Measurements from ENCODE around the gene KCNMA1. TPM values are rescaled to one million over a fixed set of nuclear protein-coding genes. Genes with fewer than 3 reads are reported as not detected.

KCNMA1 gene
- total RNA-seq, 4 donors from 2014 or later, result 66.8 to 96.5 (median 78.9) TPM

GRCh38 chr10:77671594-77672252, 34.1 kb upstream of the KCNMA1 start:
- Histone ChIP-seq H3K4me1 (no peaks in the 10 kb centered on the region), H3K9me3 (no peaks in the 10 kb centered on the region), H3K36me3 (no peaks in the 10 kb centered on the region), H3K27me3 (peaks cover 0 to 6% (median 0%) of the 10 kb centered on the region in 3 donors), H3K27ac (no peak overlapping the region), H3K4me3 (no peak overlapping the region)
- in situ Hi-C loops (cut with MboI; ENCODE audit: low sequenced_read_pairs in 4 of 4) (no loop called here), intact Hi-C loops (cut with DNase I; ENCODE audit: low total_unique reads) (no loop called here)
- no peak for TF ChIP-seq POLR2A (IDR thresholded peaks at IDR 0.05)
- ATAC-seq, result no peak
- DNase-seq, result no peak

GRCh38 chr10:77670817-77671443, 33.3 kb upstream of the KCNMA1 start:
- Histone ChIP-seq H3K4me1 (no peaks in the 10 kb centered on the region), H3K27ac (no peak overlapping the region), H3K27me3 (peaks cover 0 to 6% (median 0%) of the 10 kb centered on the region in 3 donors), H3K9me3 (no peaks in the 10 kb centered on the region), H3K36me3 (no peaks in the 10 kb centered on the region), H3K4me3 (no peak overlapping the region)
- TF ChIP-seq POLR2A (IDR thresholded peaks at IDR 0.05) (no peak), CTCF (IDR thresholded peaks at IDR 0.05 in 4 of 5, conservative IDR thresholded peaks at IDR 0.05 in 1 of 5) (no peak)
- in situ Hi-C loops (cut with MboI; ENCODE audit: low sequenced_read_pairs in 4 of 4) (no loop called here), intact Hi-C loops (cut with DNase I; ENCODE audit: low total_unique reads) (no loop called here)
- ATAC-seq, result no peak
- DNase-seq, result no peak

GRCh38 chr10:77669892-77670291, 32.3 kb upstream of the KCNMA1 start:
- Histone ChIP-seq H3K36me3 (no peaks in the 10 kb centered on the region), H3K9me3 (no peaks in the 10 kb centered on the region), H3K4me1 (no peaks in the 10 kb centered on the region), H3K27me3 (peaks cover 0 to 6% (median 0%) of the 10 kb centered on the region in 3 donors), H3K27ac (no peak overlapping the region), H3K4me3 (no peak overlapping the region)
- no peak for TF ChIP-seq POLR2A (IDR thresholded peaks at IDR 0.05)
- TF ChIP-seq CTCF (IDR thresholded peaks at IDR 0.05 in 4 of 5, conservative IDR thresholded peaks at IDR 0.05 in 1 of 5), result no peak
- DNase-seq (no peak), ATAC-seq (no peak)
- in situ Hi-C loops (cut with MboI; ENCODE audit: low sequenced_read_pairs in 4 of 4) (no loop called here), intact Hi-C loops (cut with DNase I; ENCODE audit: low total_unique reads) (no loop called here)

GRCh38 chr10:77667426-77668324, 30.1 kb upstream of the KCNMA1 start:
- Histone ChIP-seq H3K4me3 (no peak overlapping the region), H3K9me3 (no peaks in the 10 kb centered on the region), H3K4me1 (no peaks in the 10 kb centered on the region), H3K36me3 (no peaks in the 10 kb centered on the region), H3K27me3 (peaks cover 0 to 6% (median 0%) of the 10 kb centered on the region in 3 donors), H3K27ac (no peak overlapping the region)
- no peak for ATAC-seq
- in situ Hi-C loops (cut with MboI; ENCODE audit: low sequenced_read_pairs in 4 of 4) (no loop called here), intact Hi-C loops (cut with DNase I; ENCODE audit: low total_unique reads) (no loop called here)
- TF ChIP-seq CTCF (IDR thresholded peaks at IDR 0.05 in 4 of 5, conservative IDR thresholded peaks at IDR 0.05 in 1 of 5) (no peak), POLR2A (IDR thresholded peaks at IDR 0.05) (no peak)
- DNase-seq, result no peak

- no peaks in the 10 kb centered on the region for H3K9me3 ChIP-seq
- ATAC-seq (no peak), DNase-seq (no peak)
- no peaks in the 10 kb centered on the region for H3K36me3 ChIP-seq
- no peak overlapping the region for H3K27ac ChIP-seq
- intact Hi-C loops (cut with DNase I; ENCODE audit: low total_unique reads) (no loop called here), in situ Hi-C loops (cut with MboI; ENCODE audit: low sequenced_read_pairs in 4 of 4) (no loop called here)
- H3K4me1 ChIP-seq, result no peaks in the 10 kb centered on the region
- H3K27me3 ChIP-seq, result peaks cover 0 to 6% (median 0%) of the 10 kb centered on the region in 3 donors
- H3K4me3 ChIP-seq, result no peak overlapping the region
- TF ChIP-seq CTCF (IDR thresholded peaks at IDR 0.05 in 4 of 5, conservative IDR thresholded peaks at IDR 0.05 in 1 of 5) (no peak), POLR2A (IDR thresholded peaks at IDR 0.05) (no peak)
Observed at GRCh38 chr10:77666821-77667220, 29.2 kb upstream of the KCNMA1 start.
